ENCODE measurements around the gene FBXW11.

DNA sequence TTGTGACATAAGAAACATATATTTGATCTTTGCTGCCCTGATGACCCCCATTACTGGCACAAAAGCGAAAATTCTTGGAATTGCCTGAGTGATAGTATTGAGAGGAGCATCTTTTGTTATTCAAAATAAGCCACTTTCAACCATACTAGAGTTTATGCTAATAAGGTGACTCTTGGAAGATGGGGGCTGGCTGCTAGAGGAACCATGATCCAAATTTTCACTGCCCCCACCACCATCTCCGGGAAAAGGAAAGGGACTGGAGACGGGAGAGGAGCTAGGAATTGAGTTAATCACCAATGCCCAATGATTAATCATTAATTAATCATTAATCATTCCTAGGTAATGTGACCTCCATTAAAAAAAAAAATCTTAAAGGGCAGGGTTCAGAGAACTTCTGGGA is 25.6 kb downstream of the FBXW11 start:
- TF ChIP-seq EZH2 (IDR thresholded peaks at IDR 0.05; ENCODE audit: borderline replicate concordance, insufficient read depth, low read depth, low read length, poor library complexity, severe bottlenecking): no peak
- TF ChIP-seq, protein P1, sequence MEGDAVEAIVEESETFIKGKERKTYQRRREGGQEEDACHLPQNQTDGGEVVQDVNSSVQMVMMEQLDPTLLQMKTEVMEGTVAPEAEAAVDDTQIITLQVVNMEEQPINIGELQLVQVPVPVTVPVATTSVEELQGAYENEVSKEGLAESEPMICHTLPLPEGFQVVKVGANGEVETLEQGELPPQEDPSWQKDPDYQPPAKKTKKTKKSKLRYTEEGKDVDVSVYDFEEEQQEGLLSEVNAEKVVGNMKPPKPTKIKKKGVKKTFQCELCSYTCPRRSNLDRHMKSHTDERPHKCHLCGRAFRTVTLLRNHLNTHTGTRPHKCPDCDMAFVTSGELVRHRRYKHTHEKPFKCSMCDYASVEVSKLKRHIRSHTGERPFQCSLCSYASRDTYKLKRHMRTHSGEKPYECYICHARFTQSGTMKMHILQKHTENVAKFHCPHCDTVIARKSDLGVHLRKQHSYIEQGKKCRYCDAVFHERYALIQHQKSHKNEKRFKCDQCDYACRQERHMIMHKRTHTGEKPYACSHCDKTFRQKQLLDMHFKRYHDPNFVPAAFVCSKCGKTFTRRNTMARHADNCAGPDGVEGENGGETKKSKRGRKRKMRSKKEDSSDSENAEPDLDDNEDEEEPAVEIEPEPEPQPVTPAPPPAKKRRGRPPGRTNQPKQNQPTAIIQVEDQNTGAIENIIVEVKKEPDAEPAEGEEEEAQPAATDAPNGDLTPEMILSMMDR (IDR thresholded peaks at IDR 0.05): no peak
